Daoy (cell line): ENCODE data around the gene MOCS2. TPM values are rescaled to one million over a fixed set of nuclear protein-coding genes. Genes with fewer than 3 reads are reported as not detected.
A peak's percentile ranks its signal among the peaks of the same experiment; 100 is the strongest.

Experiments
- DNase-seq: peaks from one replicate; pipeline ENCODE4 v3.0.0-alpha.2; 2015; ENCODE audit warnings: low read depth
- total RNA-seq: library from RNA; depleted of rRNA; stranded (reverse); fragments of >200 nt; shearing (Covaris generic); gene quantifications from 2 replicates; pipeline ENCODE4 v1.2.3, GENCODE V29; 2014

The MOCS2 gene
- total RNA-seq, 1 experiment from 2014 or later, result 97.1 TPM

DNA sequence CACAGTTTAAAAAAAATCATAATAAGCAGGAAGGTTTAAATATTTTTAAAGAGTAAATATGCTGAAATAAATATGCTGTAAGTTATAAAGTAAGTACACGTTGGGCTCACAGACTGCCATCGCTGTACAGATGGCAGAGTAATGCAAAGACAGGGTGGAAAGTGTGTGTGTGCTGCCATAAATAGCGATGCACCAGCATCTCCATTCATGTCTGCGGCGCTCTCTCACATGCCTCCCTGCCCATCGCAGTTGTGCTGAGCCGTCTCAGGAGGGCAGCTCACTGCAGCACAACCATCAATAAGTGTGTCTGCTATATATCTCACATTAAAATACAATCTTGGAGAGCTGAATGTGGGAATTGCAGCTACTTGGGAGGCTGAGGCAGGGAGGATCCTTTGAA, 14.3 kb downstream of the MOCS2 start:
- no peak for DNase-seq

DNA sequence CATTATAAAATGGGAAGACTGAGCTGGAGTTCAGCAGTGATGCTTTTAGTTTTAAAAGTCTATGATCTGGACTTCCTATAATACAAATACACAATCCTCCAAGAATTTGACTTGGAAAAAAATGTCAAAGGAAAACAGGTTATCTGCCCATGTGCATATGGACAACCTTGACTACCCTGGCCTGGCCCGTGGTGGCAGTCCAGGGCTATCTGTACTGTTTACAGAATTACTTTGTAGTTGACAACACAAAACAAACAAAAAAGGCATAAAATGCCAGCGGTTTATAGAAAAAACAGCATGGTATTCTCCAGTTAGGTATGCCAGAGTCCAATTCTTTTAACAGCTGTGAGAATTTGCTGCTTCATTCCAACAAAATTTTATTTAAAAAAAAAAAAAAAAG, 17.3 kb downstream of the MOCS2 start:
- DNase-seq, result no peak

DNA sequence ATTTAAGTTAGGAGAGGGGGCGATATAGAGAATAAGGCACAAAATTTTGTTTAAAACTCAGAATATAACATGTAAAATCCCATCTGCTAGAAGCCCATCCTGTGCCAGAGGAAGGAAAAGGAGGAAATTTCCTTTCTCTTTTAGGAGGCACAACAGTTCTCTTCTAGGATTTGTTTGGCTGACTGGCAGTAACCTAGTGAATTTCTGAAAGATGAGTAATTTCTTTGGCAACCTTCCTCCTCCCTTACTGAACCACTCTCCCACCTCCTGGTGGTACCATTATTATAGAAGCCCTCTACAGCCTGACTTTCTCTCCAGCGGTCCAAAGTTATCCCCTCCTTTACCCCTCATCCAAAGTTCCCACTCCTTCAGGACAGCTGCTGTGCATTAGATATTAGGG, 18.3 kb downstream of the MOCS2 start:
- DNase-seq, result peak; percentile 55

DNA sequence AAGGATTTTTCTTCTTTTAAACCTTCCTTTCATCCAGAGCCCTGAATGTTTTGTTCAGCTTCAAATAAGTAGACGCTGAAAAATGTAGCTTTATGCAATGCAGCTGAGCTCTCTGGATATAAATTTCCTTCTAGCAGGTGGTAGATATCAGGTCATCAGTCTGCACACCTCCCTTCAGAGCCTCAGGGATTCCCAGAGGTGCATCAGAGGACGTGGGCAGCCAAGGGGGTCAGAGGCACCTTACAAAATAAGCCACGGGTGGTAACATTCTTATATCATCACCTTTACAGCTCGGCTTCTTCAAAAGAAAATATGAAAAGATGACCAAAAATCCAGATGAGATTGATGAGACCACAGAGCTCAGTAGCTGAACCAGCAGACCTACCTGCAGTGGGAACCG, 19.3 kb downstream of the MOCS2 start:
- no peak for DNase-seq

DNA sequence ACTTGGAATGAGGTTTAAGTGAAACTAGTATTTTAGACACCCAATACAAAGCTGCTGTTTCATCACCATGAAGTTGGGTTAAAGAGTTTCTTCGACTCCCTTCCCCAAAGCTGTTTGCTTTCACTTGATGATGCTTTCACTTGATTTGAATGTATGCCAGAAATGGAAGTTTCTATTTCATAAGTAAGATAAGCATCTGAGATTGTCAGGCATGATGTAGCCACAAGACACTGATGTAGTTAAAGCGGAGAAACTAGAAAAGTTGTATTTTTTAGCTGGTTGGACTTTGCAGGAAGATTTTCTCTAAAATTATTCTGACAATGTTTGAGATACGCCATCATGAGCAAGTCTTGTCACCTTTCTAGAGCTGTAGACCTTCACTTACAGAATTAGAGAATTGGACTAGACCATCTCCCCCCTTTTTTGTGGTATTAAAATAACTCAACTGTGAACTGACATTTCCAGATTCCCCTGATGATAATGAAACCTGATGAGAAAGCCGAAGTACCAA, 20.0 kb downstream of the MOCS2 start:
- no peak for DNase-seq

DNA sequence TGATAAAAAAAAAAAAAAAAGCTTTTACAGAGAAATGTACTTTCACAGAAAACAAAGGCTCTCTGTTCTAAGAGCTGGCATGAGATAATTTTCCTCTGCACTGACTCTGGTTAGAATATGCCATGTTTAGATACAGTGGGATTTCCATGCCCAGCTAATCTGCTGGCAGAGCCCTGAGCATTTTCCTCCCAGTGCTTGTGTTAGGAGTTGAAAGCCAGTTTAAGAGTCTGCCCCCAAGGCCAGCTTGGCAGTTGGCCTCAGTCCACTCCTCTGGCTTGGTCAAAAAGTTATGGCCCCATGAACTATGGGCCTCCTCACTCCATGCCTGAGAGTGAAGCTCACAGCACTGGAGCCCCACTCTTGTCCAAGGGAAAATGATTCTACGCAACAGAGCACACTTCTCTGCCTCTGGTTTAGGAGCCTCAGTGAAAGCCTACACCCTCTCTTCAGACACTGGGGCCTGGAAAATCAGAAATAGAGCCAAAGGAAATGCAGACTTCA, 21.9 kb downstream of the MOCS2 start:
- no peak for DNase-seq

DNA sequence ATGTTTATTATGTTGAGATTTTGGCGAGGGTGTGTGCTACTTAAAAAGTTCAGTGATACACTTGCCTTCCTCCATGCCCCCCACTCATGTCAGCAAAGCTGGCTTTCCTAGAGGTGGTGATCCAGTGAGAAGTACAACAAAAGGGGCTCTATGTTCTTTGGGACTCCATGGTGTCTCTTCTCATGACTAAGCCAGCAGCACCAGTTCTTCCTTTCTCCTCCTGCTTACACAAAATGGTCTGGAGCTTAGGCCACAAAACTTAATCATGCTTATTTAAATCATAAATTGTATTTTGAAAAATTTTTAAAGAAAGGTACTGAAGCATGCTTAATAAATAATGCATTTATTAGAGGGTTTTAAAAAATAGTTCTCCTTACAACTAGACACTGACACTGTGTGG, 22.4 kb downstream of the MOCS2 start:
- no peak for DNase-seq

DNA sequence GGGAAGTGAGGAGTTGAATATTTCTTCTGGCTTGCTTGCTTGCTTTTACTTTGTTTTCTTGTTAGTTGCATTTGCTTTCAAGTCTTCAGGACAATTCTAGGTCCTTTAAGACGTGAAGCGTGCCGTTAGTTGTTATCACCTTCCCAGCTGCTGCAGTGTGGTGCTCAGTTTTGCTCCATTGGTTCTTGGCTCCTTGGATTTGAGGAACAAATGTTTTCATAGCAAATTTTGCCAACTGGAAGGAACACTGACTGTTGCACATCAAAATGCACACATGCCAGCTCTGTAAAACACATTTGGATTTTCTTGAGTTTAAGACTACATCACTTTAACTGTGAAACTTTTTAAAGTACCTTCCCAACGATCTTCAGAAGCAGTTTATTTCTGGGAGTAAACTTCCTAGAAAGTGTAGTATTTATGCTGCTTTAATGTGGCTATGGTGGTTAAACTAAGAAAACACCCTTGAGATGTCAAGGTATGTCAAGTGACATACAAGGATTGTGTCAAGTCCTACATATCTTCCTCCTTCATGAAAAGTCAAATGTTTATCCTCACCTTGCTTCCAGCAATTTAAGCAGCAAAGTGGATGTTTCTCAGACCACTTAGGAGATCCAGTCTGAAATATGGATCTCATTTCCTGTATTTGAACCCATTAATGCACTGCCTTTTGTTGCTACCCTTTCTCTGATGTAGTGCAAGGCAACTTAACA, 24.9 kb downstream of the MOCS2 start:
- no peak for DNase-seq

DNA sequence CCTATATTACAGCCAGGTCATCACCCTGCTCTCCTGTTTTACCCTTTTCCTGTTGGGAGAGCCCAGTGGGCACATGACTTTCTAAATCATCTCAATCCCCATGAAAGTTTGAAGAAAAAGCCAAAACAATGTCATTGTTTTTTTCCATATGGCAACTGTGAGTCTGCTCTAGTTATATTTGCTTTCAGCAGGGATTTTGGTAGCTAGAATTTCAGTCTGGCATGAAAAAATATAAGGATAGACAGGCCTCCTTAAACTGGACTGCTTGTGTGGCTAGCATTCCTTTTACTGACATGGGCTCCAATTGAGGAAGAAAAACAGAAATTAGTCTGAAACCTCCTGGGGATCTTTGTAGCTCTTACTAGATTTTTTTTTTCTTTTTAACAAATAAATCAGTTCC, 25.6 kb downstream of the MOCS2 start:
- DNase-seq, result no peak

DNA sequence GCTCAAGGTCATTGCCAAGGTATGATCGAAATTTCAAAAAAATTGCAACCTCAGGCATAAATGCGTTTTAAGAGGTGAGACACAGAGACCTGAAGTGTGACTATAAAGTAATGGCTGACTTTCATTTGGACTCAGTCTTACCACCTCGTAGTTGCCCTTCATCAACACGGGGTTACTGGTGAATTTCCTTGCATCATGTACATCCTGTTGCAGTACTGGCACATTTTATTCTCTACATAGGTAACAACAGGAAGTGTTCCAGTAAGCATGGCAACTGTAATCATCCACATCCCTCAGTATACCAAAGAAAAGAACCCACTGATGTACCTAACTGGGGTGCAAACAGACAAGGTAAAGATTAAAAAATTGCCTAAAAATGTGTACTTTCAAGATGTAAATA, 29.3 kb downstream of the MOCS2 start:
- no peak for DNase-seq

DNA sequence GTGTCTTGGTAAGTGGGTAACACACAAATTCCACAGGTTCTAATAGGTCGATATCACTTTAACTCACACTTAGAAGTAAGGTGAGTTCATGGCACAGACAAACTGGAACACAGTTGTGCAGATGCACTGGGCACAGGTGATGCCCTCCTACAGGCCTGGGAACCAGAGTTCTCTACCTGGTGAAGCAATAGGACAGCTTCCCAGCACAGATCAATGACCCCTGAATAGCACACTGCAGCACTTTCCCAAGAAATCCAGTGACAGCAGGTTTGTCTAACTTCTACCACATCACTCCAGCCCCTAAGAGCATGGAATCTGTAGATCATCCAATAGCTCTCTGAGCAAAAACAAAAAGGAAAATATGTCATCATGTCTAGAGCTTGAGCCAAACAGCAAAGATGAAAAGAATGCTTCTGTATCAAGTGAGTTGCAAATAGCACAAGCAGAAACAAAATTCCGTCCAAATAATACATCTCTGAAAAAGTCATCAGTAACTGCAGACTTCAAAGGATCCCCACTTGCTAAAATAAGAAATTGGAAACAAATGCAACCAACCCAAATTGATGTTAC, 33.5 kb downstream of the MOCS2 start:
- DNase-seq, result no peak

DNA sequence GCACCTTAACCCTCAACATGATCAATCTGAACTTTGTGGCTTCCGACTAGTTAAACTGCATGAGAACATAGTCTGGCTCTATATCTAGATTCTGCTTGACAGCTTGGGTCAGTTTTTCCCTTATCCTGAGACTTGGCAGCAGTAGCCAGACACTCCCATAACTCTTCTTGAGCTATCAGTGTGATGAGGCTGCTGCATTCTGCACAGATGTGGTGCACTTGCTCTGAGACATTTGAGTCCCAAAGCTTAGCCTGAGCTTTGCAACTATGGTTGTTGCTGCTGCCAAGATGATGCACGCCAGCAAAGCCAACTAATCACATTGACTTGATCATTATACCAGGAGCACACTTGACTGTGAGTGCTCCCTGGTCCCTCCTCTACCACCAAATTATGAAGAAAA, 36.2 kb downstream of the MOCS2 start:
- no peak for DNase-seq

DNA sequence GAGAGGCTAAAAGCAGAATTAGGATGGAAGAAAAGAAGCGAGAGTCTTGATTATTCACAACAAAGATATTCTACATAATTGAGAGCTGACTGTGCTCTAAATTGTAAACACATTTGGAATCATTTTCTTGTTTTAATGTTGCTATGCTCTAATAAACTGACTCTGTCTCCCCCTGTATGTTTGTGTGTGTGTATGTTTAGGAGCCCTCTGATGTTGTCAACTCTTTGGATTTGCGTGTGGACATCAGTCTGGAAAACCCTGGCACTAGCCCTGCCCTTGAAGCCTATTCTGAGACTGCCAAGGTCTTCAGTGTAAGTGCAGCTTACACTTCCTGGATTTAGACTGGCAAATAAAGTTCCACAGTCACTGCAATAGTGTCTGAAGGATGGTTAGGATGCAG, 37.8 kb downstream of the MOCS2 start:
- no peak for DNase-seq

DNA sequence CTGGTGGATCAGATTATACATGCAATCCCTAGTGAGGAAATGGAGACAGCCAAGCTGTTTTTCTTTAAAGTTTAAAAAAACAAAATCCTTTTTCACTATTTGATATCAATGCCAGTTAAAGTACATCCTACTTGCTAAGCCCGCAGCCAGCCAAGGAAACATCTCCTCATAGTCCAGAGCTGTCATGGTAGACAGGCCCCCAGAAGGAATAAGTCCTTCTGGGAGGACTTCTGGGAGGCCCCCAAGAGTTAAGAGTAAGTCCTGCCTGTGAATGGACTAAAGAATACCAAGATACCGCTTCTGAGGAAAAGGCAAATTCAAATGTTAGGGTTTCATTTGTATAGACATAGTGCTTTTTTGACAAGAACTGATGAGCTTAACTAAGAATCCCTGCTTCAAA, 38.3 kb downstream of the MOCS2 start:
- DNase-seq, result no peak

DNA sequence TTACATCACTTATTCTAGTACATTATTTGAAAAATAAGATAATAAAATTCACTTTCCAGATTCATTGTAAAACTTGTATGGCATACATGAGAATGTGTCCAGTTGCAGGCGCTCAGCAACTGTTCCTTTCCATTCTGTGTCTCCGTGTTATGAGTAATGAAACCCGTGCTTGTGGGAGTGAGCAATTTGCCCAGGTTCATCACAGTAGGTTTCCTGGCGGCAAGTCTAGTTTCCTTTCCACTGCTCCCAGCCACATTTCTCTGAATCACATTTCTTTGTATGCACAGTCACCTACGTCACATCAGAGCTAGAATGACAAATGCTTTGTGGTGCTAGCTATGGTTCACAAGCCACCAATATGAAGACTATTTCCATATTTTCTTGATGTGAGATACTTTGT, 39.9 kb downstream of the MOCS2 start:
- DNase-seq, result peak; percentile 91

DNA sequence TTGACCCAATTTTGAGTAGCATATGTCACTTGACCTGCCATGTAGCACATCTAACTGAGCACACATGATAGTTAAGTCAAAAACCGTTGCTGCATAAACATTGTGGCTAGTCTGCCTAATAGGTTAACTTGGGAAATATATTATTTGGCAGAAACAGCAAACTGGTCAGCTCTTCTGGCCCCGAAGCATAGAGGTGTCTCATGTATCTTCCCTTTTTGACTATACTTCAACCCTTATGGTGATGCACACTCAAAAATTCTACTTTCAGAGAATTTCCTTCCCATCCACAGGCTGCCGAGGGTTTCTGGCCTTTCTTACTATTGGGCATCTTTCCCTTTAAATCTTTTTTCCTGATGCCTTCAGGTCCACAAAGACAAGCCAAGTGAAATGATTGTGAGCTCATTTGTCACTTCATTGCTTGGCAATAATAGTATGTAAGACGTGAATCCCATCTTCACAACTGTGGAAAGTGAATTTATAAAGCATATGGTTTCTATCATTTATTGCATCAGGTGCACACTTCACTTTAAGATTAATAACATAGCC, 41.2 kb downstream of the MOCS2 start:
- DNase-seq, result no peak

DNA sequence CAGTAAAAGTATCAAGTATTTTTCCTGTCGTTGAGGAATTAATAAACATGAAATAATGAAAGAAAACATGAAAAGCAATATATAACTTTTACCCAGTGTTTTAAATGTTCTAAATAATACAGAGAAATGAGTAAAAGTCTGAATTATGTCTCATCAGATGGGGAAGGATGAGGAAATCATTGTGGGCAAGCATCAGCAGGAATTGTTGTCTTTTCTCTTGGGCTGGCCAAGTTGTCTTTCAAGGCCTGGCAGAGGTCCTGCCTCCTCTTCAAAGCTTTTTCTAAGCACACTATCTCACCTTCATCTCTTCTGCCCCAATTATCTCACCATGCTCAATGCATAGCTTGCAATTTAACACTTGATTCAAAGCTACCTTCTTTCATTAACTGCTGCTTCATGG, 41.9 kb downstream of the MOCS2 start:
- DNase-seq, result peak; percentile 6

DNA sequence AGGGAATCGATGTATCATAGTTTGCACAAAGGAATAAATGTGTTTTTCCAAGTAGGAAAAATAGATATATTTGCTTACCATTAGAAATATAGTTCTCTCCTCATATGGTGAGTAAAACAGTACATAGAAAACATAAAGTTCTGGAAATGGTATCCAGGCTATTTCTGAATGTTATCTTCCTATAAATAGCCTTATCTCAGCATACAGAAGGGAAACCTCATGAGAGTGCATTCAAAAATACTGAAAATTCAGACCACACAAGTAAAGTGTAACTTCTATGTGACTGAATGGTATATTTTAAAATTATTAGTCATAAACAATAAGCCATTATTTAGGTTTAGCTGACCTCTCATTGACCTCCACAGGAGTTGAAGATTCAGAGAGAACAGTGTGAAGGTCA, 43.5 kb downstream of the MOCS2 start:
- no peak for DNase-seq

DNA sequence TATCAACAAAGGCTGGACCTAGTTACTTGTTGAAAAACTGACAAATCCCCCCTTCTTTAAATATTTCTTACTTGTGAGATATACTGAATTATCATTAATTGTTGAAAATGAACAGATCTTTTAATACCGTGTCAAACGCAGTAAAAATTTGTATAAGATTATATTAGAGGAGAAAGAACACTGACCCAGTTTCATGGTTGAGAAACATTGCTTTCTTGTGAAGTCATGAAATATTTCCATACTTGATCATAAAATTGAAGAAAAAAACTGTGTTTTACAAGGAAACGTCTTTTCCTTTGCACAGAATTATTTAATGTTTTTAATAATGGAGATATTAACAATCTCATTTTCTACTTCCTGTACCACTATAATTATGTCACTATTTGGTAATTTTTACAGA, 45.8 kb downstream of the MOCS2 start:
- no peak for DNase-seq

DNA sequence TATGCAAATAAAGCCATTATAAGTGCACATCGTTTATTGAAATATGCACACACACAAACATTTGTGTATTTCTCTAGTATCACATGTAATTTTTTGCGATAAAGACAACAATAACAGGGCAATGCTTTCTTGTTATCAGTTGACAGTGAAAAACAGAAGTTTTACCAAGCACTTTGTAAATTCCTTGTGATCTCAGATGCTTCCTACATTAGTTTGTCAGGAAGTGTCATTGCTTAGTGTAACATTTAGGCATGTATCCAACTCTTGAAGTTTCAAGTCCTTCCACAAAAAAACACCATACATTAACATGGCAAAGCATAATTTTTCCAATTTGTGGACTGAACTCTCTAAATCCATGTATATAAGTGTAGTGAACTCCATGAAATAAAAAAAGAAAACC, 46.4 kb downstream of the MOCS2 start:
- no peak for DNase-seq

DNA sequence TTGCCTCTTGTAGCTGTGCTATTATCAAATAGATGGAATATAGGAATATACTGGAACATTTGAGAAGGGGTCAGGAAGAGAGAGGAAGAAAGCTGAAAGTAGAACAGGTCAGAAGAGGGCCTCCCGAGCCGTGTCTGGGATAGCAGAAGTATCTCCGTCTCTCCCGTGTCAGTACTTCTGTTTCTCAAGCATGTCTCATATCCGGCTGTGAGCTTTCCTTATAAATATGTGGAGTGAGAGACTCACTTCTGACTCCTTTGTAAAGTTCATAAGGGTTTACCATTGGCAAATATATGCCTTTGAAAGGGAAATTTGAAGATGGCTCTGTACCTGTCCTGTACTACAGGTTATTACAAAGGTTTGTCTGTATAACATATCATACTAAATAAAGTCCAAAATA, 50.3 kb downstream of the MOCS2 start:
- peak; percentile 57 for DNase-seq

DNA sequence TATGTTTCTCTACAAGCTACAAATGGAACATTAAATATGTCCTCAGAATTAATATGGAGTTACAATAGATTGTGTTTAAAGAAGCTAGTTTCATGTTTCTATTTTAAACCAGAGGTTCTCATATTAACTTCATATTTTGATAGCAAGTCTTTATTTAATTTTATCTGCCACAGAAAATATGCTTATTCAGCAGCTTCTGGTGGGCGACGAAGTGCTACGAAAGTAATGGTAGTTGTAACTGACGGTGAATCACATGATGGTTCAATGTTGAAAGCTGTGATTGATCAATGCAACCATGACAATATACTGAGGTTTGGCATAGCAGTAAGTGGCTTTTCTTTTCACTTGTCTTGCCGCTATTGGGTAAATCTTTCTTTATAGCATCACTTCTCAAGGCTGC, 54.2 kb downstream of the MOCS2 start:
- no peak for DNase-seq

DNA sequence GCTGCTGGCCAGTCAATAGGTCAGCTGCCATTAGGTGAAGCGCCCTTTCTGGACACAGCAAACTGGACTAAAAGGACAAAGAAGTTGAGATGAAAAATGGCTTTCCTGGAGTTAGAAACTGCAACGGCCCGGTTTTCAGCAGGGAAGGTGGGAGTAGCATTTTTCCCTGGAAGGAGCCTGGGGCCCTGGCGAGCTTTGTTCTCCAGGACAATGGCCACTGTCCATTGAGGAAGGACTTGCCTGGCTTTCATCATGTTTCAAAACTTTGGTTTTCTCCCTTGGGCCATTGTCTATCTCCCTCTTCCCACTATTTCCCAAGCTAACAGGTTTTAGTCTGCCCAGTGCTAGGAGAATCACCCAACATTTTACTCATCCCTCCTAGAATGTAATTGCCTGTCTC, 56.2 kb downstream of the MOCS2 start:
- no peak for DNase-seq
